ENCODE data around the gene PRKG1.

The PRKG1 gene

GRCh38 chr10:51986516-51986915 lies 912.2 kb downstream of the PRKG1 start:
- Histone ChIP-seq H3K36me3 (no peaks in the 10 kb centered on the region), H3K4me3 (ENCODE audit: low read depth, low read length) (no peak overlapping the region), H3K27me3 (ENCODE audit: insufficient read depth, low read depth, severe bottlenecking) (no peaks in the 10 kb centered on the region), H3K27ac (no peak overlapping the region), H3K9me3 (ENCODE audit: severe bottlenecking) (no peaks in the 10 kb centered on the region)
- TF ChIP-seq CTCF (IDR thresholded peaks at IDR 0.05; ENCODE audit: low read depth, low read length), result no peak
- no peak for DNase-seq

- H3K36me3 ChIP-seq, result no peaks in the 10 kb centered on the region
- TF ChIP-seq CTCF (IDR thresholded peaks at IDR 0.05; ENCODE audit: low read depth, low read length), result no peak
- DNase-seq, result no peak
Observed at GRCh38 chr10:51993475-51993874, 919.2 kb downstream of the PRKG1 start.

GRCh38 chr10:51999096-51999495 lies 924.8 kb downstream of the PRKG1 start:
- TF ChIP-seq CTCF (IDR thresholded peaks at IDR 0.05; ENCODE audit: low read depth, low read length), result no peak
- no peaks in the 10 kb centered on the region for H3K36me3 ChIP-seq
- no peak overlapping the region for H3K27ac ChIP-seq
- H3K4me3 ChIP-seq (ENCODE audit: low read depth, low read length), result no peak overlapping the region
- H3K27me3 ChIP-seq (ENCODE audit: insufficient read depth, low read depth, severe bottlenecking), result no peaks in the 10 kb centered on the region
- no peak for DNase-seq
- no peaks in the 10 kb centered on the region for H3K9me3 ChIP-seq (ENCODE audit: severe bottlenecking)

More at GRCh38 chr10:51993475-51993874, 919.2 kb downstream of the PRKG1 start:
- Histone ChIP-seq H3K27ac (no peak overlapping the region), H3K4me3 (ENCODE audit: low read depth, low read length) (no peak overlapping the region), H3K9me3 (ENCODE audit: severe bottlenecking) (no peaks in the 10 kb centered on the region), H3K27me3 (ENCODE audit: insufficient read depth, low read depth, severe bottlenecking) (no peaks in the 10 kb centered on the region)

GRCh38 chr10:52004342-52004949 lies 930.2 kb downstream of the PRKG1 start:
- H3K27me3 ChIP-seq (ENCODE audit: insufficient read depth, low read depth, severe bottlenecking), result no peaks in the 10 kb centered on the region
- no peaks in the 10 kb centered on the region for H3K9me3 ChIP-seq (ENCODE audit: severe bottlenecking)
- H3K27ac ChIP-seq, result no peak overlapping the region
- no peaks in the 10 kb centered on the region for H3K36me3 ChIP-seq
- TF ChIP-seq CTCF (IDR thresholded peaks at IDR 0.05; ENCODE audit: low read depth, low read length), result no peak
- H3K4me3 ChIP-seq (ENCODE audit: low read depth, low read length), result no peak overlapping the region
- no peak for DNase-seq

GRCh38 chr10:52007091-52007490 lies 932.8 kb downstream of the PRKG1 start:
- Histone ChIP-seq H3K27ac (no peak overlapping the region), H3K4me3 (ENCODE audit: low read depth, low read length) (no peak overlapping the region), H3K36me3 (no peaks in the 10 kb centered on the region), H3K27me3 (ENCODE audit: insufficient read depth, low read depth, severe bottlenecking) (no peaks in the 10 kb centered on the region), H3K9me3 (ENCODE audit: severe bottlenecking) (no peaks in the 10 kb centered on the region)
- no peak for TF ChIP-seq CTCF (IDR thresholded peaks at IDR 0.05; ENCODE audit: low read depth, low read length)
- no peak for DNase-seq

GRCh38 chr10:52011118-52011517 lies 936.8 kb downstream of the PRKG1 start:
- H3K27ac ChIP-seq, result no peak overlapping the region
- H3K27me3 ChIP-seq (ENCODE audit: insufficient read depth, low read depth, severe bottlenecking), result no peaks in the 10 kb centered on the region
- no peak for TF ChIP-seq CTCF (IDR thresholded peaks at IDR 0.05; ENCODE audit: low read depth, low read length)
- no peaks in the 10 kb centered on the region for H3K9me3 ChIP-seq (ENCODE audit: severe bottlenecking)
- no peaks in the 10 kb centered on the region for H3K36me3 ChIP-seq
- H3K4me3 ChIP-seq (ENCODE audit: low read depth, low read length), result no peak overlapping the region
- no peak for DNase-seq

All from WERI-Rb-1 (cell line).